ENCODE measurements around the gene FAM83G.

Gene FAM83G

DNA sequence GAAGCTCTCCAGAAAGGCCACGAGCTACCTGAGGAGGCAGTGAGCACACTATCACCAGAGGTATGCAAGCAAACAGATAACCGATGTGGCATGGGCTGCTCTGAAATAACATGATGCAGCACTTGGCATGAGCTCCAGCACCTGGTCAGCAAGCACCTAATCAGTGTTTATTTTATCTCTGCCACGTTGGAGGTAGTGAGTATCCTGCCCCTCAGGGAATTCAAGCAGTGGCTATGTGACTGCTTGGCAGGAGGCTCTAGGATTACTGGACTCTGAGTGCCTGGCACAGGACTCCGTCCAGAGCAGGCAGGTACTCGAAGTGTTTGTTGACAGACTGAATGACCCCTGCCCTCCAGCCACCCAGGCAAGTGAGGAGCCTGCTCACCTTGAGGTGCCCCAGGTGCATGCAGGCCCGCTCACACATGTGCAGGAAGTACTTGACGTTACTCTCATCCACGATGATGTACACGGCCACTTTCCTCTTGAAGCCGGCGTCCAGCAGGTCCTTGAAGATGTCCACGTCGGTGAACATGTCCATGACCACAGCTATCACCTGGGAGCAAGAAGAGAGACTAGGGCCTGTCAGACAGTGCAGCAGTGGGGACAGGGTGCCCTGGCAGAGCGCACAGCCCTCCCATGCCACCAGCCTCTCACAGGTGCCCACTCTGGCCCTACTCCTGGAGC is 16.6 kb downstream of the FAM83G start:
- no peak for DNase-seq

DNA sequence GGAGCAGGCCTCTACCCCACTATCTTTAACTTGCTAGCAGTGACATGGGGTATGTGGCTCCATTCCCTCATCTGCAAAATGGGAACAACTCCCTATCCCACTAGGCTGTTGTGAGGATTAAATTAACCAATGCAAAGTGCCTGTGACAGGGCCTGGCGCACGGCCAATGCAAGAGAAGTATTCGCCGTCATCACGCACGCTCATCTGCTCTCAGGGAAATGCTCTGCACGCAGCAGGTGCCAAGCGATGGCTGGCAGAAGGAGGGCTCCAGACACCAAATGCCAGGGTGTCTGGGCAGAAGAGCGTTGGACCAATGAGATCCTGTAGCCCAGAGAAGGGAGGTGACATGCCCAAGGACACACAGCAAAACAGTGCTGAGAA is 17.3 kb downstream of the FAM83G start:
- no peak for DNase-seq

DNA sequence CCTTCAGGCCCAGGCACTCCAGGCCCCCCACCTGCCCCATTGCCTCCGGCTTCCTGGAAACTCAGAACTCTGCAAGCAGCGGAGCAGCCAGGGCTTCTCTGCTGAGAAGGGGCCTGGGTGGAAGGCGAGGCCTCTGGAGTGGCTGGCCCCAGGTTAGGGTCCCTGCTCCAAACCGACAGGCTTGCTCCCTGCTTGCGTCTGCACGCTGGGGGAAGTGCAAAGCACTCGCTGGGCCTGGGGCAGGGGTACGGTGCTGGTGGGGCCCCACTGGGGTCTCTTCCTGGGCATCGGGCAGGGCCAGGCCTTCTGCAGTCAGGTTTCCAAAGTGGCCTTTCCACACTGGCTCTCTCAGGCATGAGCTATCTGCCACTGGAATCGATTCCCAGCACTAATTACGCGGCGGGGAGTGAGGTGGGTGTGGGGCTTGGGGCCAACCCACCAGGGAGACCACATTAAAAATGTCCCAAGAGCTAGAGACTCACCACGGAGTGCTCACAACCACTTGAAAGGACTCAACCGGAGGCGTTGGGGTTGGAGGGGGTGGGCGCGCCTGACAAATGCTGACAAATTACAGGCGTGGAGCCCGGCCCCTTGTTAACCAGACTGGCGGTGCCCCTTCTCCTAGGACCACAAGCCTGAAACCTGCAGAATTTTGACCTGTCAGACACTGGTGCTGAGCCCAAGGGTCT is 17.9 kb downstream of the FAM83G start:
- no peak for DNase-seq

DNA sequence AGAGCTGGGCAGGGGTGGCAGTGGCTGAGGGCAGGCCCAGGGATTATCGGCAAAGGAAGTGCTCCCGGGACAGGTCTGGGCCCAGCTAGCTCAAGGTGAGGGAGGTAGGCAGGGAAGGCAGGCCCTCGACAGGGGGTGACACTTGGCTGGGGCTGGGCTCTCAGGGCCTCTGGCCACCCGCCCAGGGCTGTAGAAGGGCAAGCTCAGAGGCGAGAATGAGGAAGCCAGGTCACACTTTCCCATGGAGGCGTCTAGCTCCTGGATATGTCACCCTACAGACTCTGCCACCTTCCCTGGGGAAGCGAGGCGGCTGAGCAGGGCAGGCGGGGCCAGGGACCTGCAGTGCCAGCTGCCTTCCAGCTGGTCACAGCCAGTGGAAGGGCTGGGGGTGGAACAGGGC is 19.1 kb downstream of the FAM83G start:
- no peak for DNase-seq

DNA sequence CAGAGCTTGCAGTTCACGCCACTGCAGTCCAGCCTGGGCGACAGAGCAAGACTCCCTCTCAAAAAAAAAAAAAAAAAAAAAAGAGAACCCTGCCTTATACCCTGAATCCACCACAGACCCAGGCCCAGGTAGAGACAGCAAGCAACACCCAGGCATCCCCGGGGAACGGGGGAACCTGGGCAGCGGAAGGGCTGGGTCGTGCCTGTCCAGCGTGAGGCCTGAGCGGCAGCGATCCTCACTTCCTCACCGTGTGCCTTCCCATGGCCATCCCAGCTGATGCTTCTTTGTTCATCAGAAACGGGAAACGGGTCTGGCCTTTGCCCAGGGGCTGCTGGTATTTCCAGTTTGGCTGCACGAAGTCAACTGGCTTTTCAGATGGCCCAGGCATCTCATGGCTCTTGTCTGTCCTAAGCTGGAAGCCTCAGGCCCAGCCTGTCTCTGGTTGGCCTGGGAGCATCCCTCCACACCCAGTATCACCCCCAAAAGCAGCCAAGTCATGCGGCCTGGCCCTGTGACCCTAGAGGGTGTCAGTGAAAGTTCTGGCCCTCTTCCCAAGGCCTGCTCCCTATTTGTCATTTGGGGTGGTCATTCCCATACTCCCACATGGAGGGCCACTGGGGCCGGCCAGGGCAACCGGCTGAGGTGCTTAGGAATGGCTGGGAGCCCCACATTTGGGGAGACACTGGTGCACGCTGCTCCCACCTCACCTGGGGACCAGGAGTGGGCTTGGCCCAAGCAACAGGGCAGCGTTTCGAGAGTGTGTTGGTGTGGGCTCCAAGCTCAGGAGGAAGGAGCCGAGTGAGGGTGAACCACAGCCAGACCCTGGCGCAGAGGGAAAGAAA is 20.1 kb downstream of the FAM83G start:
- no peak for DNase-seq

DNA sequence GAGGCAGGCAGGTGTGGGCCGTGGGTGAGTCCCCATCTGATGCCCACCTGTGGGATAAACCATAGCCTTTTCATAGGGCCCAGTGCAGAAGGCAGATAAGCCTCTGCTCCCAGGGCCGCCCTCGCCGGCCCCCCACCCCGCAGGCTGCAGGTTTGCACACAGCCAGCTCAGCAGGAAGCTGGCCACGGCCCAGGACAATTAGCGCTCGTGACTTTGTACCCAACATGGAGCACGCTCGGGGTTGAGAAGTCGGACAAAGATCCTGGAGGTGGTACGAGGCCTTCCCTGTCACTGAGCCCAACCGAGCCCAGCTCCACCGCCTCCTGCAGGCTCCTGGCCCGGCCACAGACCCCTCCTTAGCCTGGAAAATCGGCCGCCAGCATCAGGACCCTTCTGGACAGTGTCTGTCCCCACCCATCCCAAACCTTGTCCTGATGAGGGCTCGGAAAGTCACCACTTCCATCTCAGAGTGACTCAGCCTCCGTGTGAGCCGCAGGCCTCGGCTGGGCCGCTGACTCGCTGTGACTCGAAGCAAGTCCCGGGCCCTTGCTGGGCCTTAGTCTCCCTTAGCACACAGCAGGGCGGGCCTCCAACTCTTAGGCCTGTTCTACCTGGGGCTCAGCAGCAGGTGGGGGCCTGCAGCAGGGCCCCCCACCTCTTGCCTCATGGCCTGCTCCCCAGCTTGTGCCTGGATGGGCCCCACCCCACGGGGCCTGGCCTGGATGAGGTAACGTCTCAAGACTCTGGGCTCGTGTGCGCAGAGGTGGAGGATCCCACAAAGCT is 22.7 kb downstream of the FAM83G start:
- no peak for DNase-seq

DNA sequence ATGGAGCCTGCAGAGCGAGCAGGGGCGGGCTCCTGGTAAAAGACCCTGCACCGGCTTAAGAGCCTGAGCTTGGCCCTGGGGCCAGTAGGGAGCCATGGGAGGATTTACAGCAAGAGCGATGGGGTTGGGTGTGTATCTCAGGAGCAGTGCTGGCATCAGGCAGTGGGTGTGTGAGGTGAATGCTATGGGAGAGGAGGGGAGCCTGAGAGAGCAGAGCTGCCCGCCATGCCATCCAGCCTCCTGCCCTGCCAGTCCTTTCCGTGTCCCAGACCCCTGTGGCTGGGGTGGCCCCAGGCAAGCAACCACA is 23.3 kb downstream of the FAM83G start:
- no peak for DNase-seq

DNA sequence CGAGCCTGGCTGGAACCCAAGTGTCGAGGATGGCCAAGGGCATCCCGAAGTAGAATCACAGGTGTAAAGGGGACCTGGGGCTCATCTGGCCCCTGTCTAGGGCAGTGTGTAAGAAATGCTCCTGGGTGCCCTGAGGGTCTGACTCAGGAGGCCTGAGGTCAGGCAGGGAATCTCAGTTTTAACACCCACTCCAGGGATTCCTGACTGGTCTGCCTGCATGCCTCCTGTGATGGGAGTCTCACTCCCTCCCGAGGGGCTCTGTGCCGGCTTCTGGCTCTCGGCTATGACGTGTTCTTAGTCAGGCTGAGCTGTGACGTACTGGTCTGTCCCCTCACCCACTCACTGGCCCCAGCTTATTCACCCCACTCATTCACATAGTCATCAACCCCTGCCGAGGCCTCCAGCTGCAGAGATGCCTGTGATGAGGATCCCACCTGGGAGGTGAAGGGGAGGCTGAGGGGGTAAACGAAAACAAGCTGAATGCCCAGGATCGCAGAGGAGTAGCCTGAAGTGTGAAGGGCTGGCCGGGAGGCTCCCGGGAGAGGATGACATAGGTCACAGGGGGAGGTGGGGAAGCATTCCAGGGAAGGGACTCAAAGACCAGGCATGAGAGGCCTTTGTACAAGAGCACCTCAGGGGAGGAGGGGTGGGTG is 23.8 kb downstream of the FAM83G start:
- DNase-seq: no peak

DNA sequence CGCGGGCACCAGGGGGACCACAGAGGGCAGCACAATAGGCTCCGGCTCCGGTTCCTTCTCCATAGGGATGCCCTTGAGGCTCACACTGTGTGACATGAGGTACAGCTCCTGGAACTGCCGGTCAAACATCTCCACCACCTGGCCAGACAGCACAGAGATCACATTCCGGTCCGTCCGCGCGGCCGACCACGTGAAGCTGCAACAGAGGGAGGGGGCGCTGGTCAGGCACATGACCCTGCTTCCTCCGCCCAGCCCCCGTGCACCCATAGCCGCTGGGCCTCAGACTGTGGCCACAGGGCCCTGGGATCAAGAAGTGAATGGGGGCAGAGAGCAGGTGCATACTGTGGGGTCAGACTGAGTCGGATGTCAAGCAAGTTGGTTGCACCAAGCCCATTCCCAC is 25.9 kb downstream of the FAM83G start:
- no peak for DNase-seq

DNA sequence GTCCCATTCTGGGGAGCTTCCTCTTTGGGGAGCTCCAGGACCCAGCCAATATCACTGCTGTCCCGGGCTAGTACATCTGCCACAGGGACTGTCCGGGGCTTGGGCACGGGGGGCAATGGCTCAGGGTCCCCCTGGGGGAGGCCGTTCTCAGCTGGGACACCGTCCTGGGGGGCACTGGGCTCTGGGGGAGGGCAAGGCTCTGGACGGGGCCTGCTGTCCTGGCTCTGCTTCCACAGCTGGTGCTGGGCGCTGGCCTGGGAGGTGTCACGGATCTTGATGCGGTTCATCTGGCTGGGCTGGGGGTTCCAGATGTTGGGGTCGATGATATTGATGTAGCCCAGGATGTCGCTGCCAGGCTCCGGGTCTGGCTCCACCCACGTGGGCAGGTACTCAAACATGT is 26.5 kb downstream of the FAM83G start:
- DNase-seq: no peak

DNA sequence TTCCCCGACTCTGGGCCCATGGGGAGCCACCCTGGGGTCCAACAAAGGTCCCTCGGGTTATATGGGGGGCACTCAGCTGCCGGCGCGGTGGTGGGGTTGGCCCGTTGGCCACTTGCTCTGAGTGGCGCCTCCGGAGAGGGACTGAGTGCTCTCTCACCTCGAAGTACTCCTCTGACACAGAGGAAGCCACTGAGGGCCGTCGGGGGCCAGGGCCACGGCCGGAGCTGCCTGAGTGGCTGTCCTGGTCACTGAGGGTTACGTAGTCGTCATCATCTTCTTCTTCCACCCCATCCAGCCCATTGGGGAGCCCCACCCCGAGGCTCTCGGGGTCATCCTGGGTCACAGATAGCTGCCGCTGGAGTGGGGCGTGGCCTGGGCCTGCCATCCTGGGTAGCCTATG is 26.9 kb downstream of the FAM83G start:
- no peak for DNase-seq

DNA sequence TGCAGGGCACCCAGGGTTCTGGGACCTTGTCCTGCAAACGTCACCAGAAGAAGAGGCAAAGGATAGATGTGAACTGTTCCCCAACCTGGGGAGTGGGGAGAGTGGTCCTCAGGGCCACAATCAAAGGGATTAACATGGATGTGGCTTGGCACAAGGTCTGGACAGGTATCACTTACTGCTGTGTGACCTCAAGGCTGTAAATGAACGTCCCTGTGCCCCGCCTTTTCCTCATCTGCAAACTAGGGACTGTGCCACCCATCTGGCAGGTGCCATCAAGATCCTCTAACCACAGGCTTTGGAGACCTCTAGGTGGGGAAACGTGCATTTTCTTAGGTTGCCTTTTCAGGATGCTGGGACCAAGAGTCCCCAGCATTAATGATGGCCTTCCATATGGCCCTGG is 27.5 kb downstream of the FAM83G start:
- DNase-seq: no peak

DNA sequence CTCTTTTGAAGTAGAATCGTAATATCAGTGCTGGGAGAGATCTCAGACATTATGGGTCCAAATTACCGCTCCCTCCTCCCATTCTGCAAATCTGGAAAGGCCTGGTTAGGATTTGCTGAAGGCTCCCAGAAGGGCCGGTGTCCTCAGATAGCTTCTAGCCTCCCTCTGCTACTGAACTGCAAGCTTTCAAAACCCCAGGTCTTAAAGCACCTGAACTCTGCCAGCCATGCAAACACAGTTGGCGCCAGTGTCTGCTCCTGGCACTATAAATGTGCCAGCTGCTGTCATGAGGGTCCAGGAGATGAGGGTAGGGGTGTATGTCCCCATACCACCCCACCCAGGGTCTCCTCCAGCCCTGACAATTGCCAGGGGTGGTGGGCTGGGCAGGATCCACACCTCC is 28.4 kb downstream of the FAM83G start:
- no peak for DNase-seq

DNA sequence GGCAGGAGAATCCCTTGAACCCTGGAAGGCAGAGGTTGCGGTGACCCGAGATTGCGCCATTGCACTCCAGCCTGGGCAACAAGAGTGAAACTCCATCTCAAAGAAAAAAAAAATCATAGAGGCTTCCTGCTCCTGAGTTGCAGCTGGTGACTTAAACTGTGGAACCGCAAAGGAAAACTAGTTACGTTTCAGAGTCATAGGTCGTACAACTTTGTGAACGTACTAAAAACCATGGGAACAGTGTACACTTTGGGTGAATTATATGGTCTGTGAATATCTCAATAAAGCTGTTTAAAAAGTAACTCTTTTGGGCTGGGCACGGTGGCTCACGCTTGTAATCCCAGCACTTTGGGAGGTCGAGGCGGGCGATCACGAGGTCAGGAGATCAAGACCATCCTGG is 29.0 kb downstream of the FAM83G start:
- DNase-seq: no peak

DNA sequence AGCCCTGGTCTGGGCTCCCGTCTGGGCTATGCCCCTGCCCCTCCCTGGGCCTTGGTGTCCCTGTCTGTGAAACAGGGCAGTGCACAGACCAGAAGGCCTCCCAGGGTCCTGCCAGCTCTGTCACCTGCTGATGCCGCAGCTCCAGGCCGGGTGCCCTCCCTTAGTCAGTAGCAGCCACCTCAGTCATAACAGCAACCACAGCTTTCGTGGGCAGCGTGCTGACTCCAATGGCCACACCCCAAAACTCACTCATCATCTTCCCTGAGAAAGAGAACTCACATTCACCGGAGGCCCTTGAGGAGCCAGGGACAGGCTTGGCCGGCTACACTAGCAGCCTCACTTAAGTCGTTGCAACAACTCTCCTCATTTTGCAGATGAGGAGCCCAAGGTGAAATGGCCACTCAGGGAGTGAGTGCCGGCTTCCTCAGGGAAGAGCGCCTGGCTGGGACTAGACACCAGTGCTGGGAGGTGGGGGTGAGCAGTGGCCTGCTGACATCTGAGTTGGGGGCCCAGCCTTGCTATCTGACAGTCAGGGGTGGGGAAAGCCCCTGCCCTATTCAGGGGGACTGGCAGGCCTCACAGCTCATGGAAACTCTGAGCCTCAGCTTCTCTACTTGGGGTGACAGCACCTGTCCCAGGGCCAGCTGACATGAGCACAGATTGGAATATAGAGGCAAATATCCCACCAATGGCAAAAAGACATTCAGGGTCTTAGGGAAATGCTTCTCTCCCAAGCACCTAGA is 30.0 kb downstream of the FAM83G start:
- DNase-seq: no peak

DNA sequence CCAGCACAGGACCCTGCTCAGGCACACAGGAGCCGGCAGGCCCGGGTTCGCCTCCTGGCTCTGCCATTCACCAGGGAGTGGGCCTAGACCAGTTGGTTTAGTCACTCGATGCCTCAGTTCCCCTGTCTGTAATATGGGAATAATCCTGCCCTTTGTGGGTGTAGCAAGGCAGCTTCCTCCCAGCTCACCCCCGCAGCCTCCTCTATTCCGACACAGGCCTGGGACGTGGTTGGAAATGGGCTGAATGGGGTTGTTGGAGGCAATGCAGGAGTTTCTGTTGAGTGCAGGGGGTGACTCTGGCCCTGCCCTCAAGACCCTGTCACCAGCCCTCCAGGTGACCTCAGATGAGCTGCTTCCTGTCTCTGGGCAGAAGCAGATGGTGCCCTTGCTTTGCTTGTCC is 32.8 kb downstream of the FAM83G start:
- DNase-seq: no peak

DNA sequence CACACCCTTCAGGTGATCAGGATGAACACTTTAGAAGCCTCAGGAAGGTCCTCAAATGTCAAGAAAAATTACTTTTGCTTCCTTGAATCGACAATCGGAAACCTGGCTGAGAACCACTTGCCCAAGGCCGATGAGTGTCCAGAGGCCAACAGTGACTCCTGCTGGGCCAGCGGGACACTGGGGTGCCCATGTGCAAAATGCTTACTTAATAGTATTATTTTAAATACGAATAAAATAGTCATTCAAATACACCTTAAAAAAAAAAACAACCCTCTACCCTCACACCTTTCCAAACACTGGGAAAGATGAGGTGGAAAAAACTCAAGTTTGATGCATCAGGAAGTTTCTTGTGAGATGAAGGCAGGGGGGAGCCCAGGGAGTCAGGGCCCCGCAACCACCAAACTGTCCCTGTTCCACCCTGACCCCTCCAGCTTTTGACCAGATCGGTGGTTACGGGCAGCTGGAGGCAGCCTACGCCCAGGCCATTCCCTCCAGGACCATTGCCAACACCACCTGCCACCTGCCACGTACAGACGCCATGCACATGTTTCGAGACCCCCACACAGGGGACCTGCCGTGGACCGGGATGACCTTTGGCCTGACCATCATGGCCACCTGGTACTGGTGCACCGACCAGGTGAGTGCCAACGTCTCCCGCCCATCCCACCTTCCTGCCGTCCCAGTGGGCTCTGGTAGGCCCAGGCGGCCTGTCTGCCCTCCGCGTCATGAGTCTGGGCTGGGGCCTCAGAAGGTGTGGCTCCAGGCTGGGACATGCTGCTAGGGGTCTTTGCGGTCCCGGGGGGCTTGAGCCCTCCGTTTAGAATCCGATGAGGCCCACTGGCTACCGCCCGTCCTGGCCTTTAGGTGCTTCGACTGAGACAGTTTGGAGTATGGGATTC is 33.7 kb downstream of the FAM83G start:
- no peak for DNase-seq

DNA sequence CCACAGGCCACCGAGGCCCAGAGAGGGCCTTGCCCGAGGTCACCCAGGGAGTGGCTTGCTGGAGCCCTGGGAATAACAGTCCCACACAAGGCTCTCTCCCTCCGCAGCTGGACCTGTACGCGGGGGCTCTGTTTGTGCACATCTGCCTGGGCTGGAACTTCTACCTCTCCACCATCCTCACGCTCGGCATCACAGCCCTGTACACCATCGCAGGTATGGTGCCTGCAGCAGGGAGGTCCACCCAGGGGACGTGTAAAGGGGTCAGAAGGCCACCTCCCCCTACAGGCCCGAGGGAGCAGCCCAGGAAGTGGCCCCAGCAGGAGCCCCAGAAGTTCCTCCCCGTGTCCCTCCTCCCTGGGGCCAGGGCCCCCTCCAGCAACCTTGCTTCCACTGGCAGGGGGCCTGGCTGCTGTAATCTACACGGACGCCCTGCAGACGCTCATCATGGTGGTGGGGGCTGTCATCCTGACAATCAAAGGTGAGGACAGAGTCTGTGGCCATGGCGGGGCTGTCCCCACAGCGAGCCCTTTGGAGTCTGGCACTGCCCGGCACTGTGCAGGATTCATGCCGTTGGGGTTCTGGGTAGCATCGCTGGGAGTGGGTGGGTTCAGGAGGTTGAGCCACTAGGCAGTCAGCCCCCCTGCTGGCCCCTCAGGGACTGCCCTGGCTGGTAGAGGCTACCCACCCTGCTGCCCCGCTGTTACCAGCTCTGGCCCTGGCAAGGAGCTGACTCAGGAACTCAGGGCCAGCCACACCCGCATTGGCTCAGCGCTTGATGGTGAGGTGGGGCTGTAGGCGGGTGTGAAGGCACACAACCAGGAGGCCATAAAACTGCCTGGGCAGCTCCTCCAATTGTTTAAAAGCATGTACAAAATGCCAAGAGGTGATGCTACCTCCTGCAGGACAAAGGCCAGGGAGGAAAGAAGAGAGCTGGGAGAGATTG is 35.3 kb downstream of the FAM83G start:
- no peak for DNase-seq

DNA sequence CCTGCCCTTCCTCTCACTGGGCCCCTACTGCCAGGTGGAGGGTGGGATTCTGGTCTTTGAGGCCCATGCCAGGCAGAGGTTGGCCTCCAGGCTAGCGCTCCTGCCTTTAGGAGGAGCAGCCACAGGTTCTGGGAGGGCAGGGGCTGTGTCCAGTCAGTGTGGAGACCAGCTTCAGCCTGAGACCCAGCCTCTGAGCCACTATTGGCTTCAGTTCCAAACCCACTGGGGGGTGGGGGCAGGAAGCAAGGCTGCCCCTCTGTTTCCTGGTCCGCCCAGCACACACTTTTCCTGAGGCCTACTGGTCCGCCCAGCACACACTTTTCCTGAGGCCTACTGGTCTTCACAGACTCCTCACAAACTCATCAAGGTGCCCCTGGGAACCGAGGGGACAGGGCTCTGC is 36.2 kb downstream of the FAM83G start:
- DNase-seq: no peak

DNA sequence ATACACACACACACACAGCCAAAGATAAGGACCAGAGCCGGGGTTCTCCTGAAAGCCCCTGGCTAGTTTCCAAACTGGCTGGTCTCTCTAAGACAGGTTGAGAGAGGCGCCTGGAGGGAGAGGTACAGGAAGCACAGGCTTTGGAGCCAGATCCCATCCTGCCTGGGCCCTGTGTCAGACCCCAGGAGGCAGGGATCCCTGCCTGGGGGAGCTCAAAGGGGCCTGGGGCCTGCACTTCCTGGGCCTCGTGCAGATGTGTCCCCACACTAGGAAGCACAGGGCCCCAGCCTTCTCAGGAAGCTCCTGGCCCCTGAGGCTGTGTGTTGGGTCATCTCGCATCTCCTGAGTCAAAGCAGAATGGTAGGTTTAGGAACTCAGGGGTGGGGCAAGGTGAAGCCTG is 36.6 kb downstream of the FAM83G start:
- no peak for DNase-seq
